Measurements from ENCODE around the gene ZNF234.
"Not testable (repeated sequence)": the region's sequence is repeated elsewhere in the genome, so short reads cannot be mapped to it uniquely, and the experiment has no call there.

The ZNF234 gene

GRCh38 chr19:44196772-44197171 lies 55.4 kb downstream of the ZNF234 start:
- H3K27ac ChIP-seq (ENCODE audit: low read depth, low read length): no peak overlapping the region
- H3K36me3 ChIP-seq (ENCODE audit: control insufficient read depth, insufficient read depth, low read length): no peaks in the 10 kb centered on the region
- no peak overlapping the region for H3K9ac ChIP-seq (ENCODE audit: low read length)
- no peak overlapping the region for H3K4me3 ChIP-seq (ENCODE audit: low read length)
- no peaks in the 10 kb centered on the region for H3K27me3 ChIP-seq (ENCODE audit: control insufficient read depth, insufficient read depth, low read length)
- H3K4me1 ChIP-seq (ENCODE audit: control insufficient read depth, insufficient read depth, low read length): no peaks in the 10 kb centered on the region

GRCh38 chr19:44202470-44202869 lies 61.1 kb downstream of the ZNF234 start:
- no peak overlapping the region for H3K4me3 ChIP-seq (ENCODE audit: low read length)
- H3K36me3 ChIP-seq (ENCODE audit: control insufficient read depth, insufficient read depth, low read length): no peaks in the 10 kb centered on the region
- no peak overlapping the region for H3K27ac ChIP-seq (ENCODE audit: low read depth, low read length)
- H3K27me3 ChIP-seq (ENCODE audit: control insufficient read depth, insufficient read depth, low read length): no peaks in the 10 kb centered on the region
- no peak overlapping the region for H3K9ac ChIP-seq (ENCODE audit: low read length)
- no peaks in the 10 kb centered on the region for H3K4me1 ChIP-seq (ENCODE audit: control insufficient read depth, insufficient read depth, low read length)

GRCh38 chr19:44202974-44203373 lies 61.6 kb downstream of the ZNF234 start:
- H3K27me3 ChIP-seq (ENCODE audit: control insufficient read depth, insufficient read depth, low read length): no peaks in the 10 kb centered on the region

GRCh38 chr19:44203877-44204276 lies 62.5 kb downstream of the ZNF234 start:
- H3K27me3 ChIP-seq (ENCODE audit: control insufficient read depth, insufficient read depth, low read length); H3K9ac ChIP-seq (ENCODE audit: low read length); H3K27ac ChIP-seq (ENCODE audit: low read depth, low read length); H3K36me3 ChIP-seq (ENCODE audit: control insufficient read depth, insufficient read depth, low read length); H3K4me1 ChIP-seq (ENCODE audit: control insufficient read depth, insufficient read depth, low read length); H3K4me3 ChIP-seq (ENCODE audit: low read length): not testable (repeated sequence)

More at GRCh38 chr19:44202974-44203373, 61.6 kb downstream of the ZNF234 start:
- Histone ChIP-seq H3K36me3 (ENCODE audit: control insufficient read depth, insufficient read depth, low read length) (no peaks in the 10 kb centered on the region), H3K9ac (ENCODE audit: low read length) (no peak overlapping the region), H3K27ac (ENCODE audit: low read depth, low read length) (no peak overlapping the region), H3K4me3 (ENCODE audit: low read length) (no peak overlapping the region), H3K4me1 (ENCODE audit: control insufficient read depth, insufficient read depth, low read length) (no peaks in the 10 kb centered on the region)

- no peak overlapping the region for H3K9ac ChIP-seq (ENCODE audit: low read length)
- no peaks in the 10 kb centered on the region for H3K27me3 ChIP-seq (ENCODE audit: control insufficient read depth, insufficient read depth, low read length)
- no peak overlapping the region for H3K4me3 ChIP-seq (ENCODE audit: low read length)
- H3K36me3 ChIP-seq (ENCODE audit: control insufficient read depth, insufficient read depth, low read length): no peaks in the 10 kb centered on the region
- H3K4me1 ChIP-seq (ENCODE audit: control insufficient read depth, insufficient read depth, low read length): peaks cover 2% of the 10 kb centered on the region
- H3K27ac ChIP-seq (ENCODE audit: low read depth, low read length): no peak overlapping the region
Measured at GRCh38 chr19:44204772-44205171, 63.4 kb downstream of the ZNF234 start.

GRCh38 chr19:44207126-44207803 lies 65.9 kb downstream of the ZNF234 start:
- Histone ChIP-seq H3K9ac (ENCODE audit: low read length) (peak overlapping the region; percentile 47), H3K27ac (ENCODE audit: low read depth, low read length) (peak overlapping the region; percentile 80), H3K4me1 (ENCODE audit: control insufficient read depth, insufficient read depth, low read length) (peaks cover 2% of the 10 kb centered on the region), H3K27me3 (ENCODE audit: control insufficient read depth, insufficient read depth, low read length) (no peaks in the 10 kb centered on the region), H3K36me3 (ENCODE audit: control insufficient read depth, insufficient read depth, low read length) (no peaks in the 10 kb centered on the region), H3K4me3 (ENCODE audit: low read length) (peak overlapping the region; percentile 77)

All from rectal smooth muscle tissue (tissue), 1 donor.